ENCODE data around the gene SEMA4F.
A peak's percentile ranks its signal among the peaks of the same experiment; 100 is the strongest.

The SEMA4F gene

DNA sequence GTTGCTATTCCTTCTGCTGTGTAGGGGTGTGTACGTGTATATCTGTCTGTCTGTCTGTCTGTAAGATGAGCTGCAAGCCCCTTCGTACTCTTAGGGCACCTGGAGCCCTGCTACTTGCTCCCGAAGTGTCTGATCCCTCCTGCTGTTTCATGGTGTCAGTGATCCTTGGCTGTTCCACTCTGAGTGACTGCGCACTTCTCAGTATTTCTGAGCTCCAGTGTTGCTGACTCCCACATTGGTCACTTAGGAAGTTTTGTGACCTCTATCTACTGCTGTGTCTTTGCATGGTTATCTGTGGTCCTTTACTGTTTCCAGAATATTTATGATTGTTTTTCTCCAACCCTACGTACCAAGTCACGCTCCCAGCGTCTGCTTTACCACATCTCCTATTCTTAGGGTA is 16.2 kb downstream of the SEMA4F start:
- DNase-seq: no peak

DNA sequence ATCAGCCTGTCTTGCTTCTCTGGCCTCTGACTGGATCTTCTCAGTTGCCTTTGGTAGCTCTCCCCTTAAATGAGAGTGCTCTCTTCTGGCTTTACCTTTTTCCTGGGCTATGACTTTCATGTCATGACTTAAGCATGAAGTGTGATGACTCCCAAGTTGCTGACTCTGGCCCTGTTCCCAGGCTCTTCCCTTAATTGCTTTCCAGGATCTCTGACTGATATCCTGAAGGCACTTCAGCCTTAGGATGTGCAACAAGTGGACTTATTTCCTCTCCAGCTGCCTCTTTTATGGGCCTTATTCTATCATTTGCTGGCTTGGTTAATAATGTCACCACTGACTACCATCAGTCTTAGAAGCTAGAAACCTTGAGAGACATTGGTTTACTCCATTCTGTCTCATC is 17.4 kb downstream of the SEMA4F start:
- no peak for DNase-seq

DNA sequence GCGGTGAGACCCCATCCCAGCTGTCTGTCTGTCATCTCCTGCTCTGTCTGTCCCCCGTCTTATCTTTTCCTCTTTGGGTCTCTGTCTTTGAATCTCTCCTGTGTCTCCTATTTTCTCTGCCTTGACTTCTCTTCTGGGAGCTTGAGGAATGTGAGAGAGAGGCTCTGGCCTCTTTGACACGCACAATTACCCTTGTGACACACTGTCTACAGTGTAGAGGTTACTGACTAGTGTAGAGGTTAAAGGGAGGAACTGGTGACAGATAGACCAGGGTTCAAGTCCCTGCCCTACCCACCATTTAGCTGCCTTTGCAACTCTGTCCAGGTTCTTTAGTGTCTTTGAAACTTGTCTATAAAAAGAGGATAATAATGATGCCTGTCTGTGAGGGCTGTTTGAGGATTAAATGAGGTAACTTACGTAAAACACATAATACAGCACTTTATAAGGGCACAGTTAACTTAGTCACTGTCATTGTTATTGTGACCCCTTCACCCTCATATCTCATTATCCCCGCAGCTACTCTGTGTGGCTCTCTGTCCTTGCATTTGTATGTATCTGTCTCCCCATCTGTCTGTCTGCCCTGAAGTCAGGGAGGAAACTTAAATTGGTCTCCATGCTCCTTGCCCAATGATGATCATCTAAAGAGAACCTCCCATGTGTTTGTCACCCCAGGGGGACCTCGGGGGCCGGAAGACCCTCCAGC is 19.9 kb downstream of the SEMA4F start:
- DNase-seq: no peak

DNA sequence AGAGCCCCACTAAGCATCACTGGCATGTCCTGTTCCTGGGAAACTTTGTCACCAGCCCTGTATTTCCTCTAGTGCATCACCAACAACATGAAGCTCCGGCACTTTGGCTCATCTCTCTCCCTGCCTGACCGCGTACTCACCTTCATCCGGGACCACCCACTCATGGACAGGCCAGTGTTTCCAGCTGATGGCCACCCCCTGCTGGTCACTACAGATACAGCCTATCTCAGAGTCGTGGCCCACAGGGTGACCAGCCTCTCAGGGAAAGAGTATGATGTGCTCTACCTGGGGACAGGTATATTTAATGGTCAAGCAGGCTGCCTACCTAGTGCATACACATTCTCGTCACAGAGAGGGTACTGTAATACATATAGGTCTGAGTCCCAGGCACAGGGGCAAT is 21.0 kb downstream of the SEMA4F start:
- DNase-seq: no peak

DNA sequence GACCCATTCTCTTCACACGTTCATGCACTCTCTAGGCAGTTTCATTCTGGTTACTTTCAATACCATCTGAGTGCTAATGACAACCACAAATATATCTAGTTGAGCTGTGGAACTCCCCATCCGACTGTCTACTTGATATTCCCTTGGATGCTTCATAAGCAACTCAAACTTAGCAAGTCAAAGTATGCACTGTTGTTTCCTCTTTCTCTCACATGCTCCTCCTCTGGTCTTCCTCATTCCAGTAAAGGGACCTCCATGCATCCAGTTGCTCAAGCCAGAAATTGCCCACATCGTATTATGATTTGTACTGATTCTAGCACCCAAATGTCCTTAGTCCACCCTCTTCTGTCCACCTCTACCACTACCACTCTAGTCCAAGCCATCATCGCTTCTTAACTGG is 22.3 kb downstream of the SEMA4F start:
- DNase-seq: no peak

DNA sequence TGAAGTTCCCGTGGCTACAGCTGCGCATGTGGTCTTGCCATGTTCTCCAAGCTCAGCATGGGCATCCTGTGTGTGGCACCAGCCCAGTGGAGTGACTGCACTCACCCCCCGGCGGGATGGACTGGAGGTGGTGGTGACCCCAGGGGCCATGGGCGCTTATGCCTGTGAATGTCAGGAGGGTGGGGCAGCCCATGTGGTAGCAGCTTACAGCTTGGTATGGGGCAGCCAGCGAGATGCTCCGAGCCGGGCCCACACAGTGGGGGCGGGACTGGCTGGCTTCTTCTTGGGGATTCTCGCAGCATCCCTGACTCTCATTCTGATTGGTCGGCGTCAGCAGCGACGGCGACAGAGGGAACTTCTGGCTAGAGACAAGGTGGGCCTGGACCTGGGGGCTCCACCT is 25.6 kb downstream of the SEMA4F start:
- DNase-seq: no peak

DNA sequence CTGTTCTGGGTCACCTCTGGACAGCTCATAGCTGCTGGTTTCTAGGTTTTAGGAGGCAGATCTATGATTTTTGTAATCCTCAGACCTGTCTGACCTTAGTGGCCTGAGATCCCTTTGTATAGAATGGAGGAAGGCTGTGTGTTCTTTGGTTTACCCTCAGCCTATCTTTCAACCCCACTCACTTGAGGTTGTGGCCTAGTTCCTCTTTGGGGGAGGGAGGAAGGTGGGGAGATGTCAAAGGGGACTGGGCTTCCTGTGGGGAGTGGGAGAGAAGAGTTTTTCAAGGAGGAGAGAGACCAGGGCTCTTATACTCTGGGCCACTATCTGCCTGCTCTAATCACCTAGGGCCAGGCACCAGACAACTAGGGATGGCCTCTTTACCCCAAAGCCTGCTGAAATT is 28.5 kb downstream of the SEMA4F start:
- no peak for DNase-seq

DNA sequence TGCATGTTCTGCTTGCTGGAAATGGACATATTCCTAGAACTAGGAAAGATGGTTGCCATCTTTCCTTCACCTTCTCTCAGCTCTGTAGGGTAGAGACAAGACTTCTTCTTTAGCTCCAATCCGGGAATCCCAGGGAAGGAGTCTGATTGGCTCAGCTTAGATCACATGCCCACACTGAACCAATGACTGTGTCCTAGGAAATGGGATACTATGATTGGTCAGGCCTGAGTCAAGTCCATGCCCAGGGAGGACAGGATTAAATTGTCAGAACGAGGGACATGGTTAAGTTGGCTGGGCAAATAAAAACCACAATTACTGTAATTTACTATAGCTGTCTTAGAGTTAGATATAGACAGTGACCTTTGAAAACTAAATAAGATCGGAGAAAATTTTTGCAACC is 31.4 kb downstream of the SEMA4F start:
- no peak for DNase-seq

DNA sequence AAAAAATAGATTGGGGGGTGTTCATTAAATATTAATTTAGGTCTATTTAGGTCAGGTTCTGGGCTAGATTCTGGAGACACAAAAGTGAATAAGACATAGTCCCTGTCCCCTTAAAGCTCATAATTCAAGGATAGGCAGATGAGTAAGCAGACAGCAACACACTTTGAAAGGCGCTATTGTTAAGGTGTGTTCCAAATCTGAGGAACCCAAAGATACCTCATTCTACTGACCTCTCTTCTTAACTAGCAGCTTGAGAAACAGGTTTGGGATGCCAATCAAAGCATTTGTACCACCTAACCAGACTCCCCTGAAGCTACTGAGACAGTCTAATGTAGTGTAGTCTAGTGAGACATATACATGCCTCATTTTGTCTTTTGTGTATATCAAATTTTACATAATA is 34.8 kb downstream of the SEMA4F start:
- no peak for DNase-seq

DNA sequence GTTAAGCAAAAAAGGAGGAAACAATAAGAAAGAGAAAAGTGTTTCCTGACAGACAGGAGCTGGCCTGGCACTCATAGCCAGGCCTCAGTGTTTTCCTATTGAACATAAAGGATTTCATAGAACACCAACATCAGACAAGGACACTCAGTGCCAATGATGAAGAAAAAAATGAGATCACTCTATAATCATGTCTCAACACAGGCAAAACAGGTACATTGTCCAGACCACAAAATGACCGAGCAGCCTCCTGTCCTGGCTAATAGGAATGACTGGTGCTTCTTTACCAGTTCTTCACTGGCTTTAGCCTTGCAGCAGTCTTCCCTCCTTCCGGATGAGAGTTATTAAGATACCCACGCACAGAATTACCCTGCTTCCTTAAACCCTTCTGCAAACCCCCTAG is 35.6 kb downstream of the SEMA4F start:
- DNase-seq: no peak

DNA sequence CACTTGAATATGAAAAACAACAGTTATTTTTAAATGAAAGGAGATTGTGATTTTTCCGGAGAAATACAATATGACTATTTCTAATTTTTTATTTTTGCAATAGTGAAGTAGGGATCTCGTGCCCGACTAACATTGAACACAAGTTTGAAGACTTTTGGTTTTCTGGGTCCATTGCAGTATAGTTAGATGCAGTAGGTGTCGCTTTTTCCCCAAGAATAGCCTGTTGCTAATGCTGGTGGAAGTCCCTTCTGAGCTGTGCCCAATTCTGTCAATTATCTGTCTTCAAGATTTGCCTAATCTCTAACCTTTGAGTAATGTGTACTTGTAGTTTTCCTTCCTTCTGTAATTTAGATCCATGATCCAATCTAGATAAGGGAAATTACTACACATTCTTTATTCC is 36.5 kb downstream of the SEMA4F start:
- DNase-seq: peak in 1 of 2 experiments; percentile 12

DNA sequence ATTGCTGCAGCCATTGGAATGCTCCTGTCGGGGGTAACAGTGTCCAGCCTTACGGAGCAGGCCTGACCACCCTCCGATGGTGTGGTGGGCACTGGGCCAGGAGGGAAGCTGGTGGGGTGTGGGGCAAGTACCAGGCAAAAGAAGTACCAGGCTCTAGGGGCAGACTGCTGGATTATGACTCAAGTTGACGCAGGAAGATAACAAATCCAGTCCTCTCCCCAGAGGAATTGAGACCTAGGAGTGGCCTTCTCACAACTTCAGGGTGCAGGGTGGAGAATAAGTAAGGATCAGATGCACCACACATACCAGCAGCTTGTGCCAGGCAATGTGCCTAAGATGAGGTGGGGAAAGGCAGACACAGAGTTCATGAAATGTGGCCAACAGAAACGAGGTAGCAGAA is 37.9 kb downstream of the SEMA4F start:
- no peak for DNase-seq

DNA sequence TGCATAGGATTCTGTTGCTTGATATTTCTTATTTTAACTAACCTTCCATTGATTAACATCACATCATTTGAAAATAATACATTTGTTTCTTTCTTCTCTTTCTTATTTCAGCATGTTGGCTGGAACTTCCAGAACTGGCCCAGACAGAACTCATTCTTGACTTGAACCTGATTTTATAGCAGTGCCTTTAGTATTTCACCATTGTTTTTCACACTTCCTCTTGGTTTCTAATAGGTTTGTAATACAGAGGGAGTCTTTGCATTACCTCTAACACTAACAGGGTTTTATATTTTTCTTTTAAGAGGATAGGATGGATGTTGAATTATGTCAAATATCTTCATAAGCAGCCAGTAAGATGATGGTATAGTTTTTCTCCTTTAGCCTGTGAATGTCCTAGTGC is 39.2 kb downstream of the SEMA4F start:
- no peak for DNase-seq

DNA sequence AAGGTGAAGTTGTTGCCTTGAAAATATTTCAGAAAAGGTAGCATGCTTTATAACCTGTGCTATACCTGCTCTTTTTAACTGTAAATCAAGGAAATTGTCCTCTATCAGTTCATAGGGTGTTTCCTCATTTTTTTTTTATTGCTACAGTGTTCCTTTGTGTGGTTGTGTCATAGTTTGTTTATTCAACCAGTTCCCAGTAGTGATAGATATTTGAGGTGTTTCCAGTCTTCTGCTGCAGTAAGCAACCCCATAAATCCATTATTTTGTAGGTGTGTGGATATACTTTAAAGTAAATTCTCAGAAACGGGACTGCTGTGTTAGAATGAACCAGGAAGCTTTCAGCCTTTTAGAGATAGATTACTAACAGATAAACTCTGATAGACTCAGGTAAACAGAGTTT is 39.6 kb downstream of the SEMA4F start:
- no peak for DNase-seq

DNA sequence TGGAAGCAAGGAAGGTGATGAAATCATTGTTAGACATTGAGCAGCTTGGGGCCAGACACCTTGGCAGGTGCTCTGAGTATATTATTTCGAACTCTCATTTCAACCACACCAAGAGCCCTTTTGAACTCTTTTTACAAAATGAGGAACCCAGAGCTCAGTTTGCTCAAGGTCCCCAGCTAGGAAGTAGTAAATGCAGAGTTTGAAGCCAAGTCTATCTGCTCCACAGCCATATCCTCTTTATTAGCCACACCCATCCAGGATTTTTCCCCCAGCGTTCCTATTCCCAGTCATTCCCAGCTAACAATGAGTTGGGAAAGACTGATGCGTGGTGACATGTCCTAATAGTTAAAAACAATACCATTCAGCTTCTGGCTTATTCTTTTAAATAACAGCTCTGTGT is 40.2 kb downstream of the SEMA4F start:
- no peak for DNase-seq

DNA sequence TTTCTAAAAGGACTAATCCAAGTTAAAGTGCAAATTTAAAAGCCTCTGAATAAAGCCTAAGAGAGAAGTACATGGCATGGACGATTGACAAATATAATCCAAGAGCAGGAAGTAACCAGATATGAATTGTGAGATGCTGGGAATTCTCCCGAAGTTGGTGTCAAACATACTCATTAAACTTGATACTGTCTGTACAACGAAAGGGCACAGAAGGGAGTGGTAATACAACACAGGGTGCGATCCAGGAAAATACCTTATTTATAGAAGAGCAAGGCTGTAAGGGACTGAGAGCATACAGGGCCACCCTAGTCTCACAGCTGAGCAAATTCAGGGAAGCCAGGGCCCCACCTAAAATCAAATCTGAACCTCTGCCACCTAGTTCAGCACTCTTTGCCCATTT is 41.6 kb downstream of the SEMA4F start:
- no peak for DNase-seq

DNA sequence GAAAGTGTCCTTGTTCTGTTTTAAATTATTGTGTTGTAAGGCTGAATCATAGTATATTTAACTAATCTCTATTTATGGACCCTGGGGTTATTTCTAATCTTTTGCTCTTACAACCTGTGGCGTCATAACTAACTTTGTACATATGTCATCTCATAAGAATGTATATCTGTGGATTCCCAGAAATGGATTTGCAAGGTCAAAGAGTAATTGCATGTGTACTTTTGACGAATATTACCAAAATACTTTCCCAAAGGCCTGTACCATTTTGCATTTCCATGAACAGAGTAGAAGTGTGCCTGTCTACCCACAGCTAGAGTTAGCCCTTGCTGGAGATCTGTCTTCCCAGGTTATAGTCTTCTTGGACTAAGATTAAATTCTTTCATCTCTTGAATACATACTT is 42.8 kb downstream of the SEMA4F start:
- DNase-seq: no peak

DNA sequence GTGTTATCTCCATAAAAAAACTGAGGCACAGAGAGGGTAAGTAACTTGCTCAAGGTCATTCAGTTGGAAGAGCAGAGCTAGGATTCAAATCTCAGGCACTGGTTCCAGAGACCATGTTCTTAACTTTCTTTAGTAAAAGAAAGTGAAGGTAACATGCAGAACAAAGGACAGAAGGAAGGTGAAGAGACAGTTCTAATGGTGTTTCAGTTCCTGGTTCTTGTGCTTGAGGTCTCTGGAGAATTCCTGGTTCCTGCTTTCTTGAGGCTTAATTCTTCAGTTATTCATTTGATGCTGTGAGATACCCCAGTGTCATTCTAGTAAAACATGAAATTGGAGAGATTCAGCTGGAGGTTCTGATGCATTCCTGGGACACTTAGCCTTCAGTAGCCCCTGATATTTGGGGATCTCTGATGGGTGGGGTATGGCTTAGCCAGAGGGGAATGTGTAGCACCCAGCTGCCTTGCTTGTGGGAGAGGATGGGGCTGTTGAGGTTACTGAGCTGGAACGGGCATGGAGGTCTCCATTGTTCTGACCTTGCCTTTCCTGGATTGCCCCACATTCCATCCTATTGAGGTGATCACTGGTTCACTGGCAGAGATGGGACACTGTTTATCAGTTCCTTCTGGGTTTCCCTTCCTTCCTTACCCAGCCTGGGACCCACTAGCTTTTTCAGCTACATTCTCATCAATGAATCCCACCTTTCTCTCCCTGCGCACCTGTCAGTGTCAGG is 46.8 kb downstream of the SEMA4F start:
- no peak for DNase-seq

DNA sequence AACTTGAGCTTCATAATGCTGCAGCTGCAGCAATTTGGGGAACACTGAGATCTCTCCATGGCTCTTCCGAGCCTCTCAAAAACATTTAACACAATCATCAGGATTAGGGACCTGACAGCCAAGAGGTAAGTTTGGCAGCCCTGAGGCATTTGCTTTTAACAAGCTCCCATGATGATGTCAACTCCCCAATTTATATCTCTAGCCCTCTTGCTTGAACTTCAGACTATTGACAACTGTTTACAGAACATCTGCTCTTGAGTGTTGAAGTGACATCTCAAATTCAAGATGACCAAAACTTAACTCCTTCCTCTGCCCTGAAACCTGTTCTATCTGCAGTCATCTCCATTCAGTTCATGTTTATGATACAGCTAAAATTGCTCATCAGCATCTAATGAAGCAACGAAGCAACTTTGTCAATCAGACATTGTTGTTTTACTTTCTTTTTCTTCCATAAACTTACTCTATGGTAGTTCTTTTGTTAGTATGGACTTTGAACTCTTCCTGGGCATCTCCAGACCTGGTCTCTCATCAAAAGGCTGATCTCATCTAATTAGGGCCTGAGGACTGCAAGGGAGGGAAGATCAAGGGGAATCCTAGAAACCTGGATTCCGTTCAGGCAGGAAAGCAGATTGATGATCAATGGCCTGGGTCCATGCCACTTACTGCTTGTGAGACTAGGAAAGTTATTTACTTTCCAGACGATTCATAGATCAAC is 48.1 kb downstream of the SEMA4F start:
- no peak for DNase-seq

DNA sequence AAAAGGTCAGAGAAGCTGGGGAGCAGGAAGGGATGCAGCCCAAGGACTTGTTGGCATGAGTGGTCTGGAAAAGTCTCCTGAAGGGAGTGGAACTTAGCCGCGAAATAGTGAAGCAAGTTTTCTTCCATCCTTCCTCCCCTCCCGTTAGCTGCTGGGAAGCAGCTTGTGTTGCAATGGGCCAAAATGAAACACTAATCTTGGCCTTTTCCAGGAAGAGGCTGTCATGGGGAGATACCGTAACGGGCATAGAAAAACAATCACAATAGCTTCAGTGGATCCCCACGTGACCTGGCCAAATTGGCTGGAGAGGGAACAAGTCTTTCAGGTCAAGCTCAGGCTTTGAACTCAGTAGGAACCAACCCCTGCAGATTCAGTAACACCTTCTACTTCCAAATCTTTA is 49.3 kb downstream of the SEMA4F start:
- no peak for DNase-seq

DNA sequence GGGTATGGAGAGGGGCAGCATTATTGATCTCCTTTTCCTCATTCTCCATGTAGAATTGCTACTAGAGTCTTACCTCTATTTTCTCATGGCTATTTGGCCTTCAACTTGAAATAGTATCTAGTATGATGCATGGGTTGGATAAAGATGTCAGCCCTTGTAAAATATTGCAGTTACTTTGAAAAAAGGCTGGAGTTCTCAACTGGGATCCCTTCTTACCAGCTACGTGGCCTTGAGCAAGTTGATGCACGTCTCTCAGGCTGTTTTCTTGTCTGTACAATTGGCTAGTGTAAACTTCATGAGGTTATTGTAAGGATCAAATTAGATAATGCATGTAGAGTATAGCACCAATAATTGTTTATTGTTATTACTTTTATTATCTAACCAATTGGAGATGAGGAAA is 50.2 kb downstream of the SEMA4F start:
- no peak for DNase-seq

DNA sequence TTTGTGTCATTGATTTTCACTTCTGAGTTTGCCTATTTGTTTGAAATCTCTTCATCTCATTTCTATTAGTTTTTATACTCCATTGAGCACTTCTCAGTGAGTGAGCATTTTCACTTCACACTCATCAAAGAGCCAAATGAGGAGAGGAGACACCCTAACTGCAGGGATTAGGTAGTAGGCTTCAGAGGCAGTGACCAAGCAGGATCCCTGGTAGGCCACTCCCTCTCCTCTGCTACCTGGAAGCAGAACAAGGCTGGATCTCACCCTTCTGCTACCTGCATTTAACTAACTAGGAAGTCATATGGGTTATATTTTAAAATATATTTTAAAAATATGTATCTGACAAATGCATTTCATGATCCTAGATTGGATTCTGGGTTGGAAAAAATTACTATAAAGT is 52.7 kb downstream of the SEMA4F start:
- DNase-seq: no peak

DNA sequence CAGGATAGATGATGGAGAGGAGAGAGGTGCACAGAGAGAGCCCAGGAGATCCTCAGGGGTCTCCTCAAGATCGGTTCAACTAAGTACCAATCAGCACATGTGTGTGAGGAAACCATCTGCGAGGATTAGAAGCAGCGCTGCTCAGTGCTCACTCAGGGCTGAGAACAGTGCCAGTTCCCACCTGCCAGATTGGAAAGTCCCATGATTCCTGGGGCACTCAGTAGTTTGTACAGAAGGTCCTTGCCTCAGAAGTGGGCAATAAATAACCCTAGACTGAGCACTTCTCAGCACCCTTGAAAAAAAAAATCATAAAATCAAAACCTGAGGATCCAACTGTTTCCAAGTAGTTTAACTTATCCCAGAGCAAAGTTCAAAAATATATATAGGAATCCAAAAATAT is 53.8 kb downstream of the SEMA4F start:
- DNase-seq: no peak

DNA sequence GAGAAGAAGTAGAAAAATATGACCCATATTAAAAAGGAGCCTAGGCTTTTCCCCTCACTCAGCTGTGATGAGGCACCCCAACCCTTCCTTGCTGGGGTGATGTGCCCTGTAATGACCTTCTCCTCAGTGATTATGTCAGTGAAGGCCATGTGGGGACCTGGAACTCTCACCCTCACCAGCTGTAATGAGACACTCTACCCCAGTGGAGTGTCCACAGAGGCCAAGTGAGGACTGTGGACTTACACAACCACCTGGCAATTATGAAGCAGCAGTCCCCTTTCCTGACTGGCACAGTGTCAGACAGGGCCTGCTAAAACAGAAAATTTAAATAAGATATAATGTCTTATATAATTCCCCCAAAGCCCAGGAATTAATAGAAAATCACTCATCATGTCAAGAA is 54.2 kb downstream of the SEMA4F start:
- DNase-seq: no peak
